ENCODE measurements around the gene TLL1.

TLL1 gene

GRCh38 chr4:166017804-166018203 is 144.8 kb downstream of the TLL1 start:
- H4K20me1 ChIP-seq (ENCODE audit: insufficient read depth), result no peaks in the 10 kb centered on the region
- H3K27ac ChIP-seq, result no peak overlapping the region
- H3K79me2 ChIP-seq (ENCODE audit: insufficient read depth, low read depth), result no peaks in the 10 kb centered on the region
- H3K9ac ChIP-seq, result no peak overlapping the region
- no peaks in the 10 kb centered on the region for H3K27me3 ChIP-seq (ENCODE audit: insufficient read depth, low read depth)
- no peaks in the 10 kb centered on the region for H3K36me3 ChIP-seq (ENCODE audit: insufficient read depth)
- H3K4me2 ChIP-seq, result no peak overlapping the region
- H3K4me1 ChIP-seq (ENCODE audit: low read depth, poor library complexity, severe bottlenecking), result no peaks in the 10 kb centered on the region
- no peak overlapping the region for H3K4me3 ChIP-seq (IDR thresholded peaks at IDR 0.05; ENCODE audit: insufficient read depth, low read depth, low read length)
- no peak overlapping the region for H2AFZ ChIP-seq (ENCODE audit: low read depth)
- no peak for TF ChIP-seq CTCF (conservative IDR thresholded peaks at IDR 0.05; ENCODE audit: low read depth, low read length)

GRCh38 chr4:166019441-166020220 is 146.6 kb downstream of the TLL1 start:
- Histone ChIP-seq H3K4me2 (no peak overlapping the region), H3K27ac (no peak overlapping the region), H3K9ac (no peak overlapping the region), H3K4me3 (IDR thresholded peaks at IDR 0.05; ENCODE audit: insufficient read depth, low read depth, low read length) (no peak overlapping the region), H3K4me1 (ENCODE audit: low read depth, poor library complexity, severe bottlenecking) (no peaks in the 10 kb centered on the region), H3K36me3 (ENCODE audit: insufficient read depth) (no peaks in the 10 kb centered on the region), H4K20me1 (ENCODE audit: insufficient read depth) (no peaks in the 10 kb centered on the region), H2AFZ (ENCODE audit: low read depth) (no peak overlapping the region), H3K27me3 (ENCODE audit: insufficient read depth, low read depth) (no peaks in the 10 kb centered on the region), H3K79me2 (ENCODE audit: insufficient read depth, low read depth) (no peaks in the 10 kb centered on the region)
- no peak for TF ChIP-seq CTCF (conservative IDR thresholded peaks at IDR 0.05; ENCODE audit: low read depth, low read length)

GRCh38 chr4:166021617-166022016 is 148.6 kb downstream of the TLL1 start:
- Histone ChIP-seq H3K79me2 (ENCODE audit: insufficient read depth, low read depth) (no peaks in the 10 kb centered on the region), H3K4me2 (no peak overlapping the region), H3K4me3 (IDR thresholded peaks at IDR 0.05; ENCODE audit: insufficient read depth, low read depth, low read length) (no peak overlapping the region), H4K20me1 (ENCODE audit: insufficient read depth) (no peaks in the 10 kb centered on the region), H3K9ac (no peak overlapping the region), H3K27ac (no peak overlapping the region), H3K4me1 (ENCODE audit: low read depth, poor library complexity, severe bottlenecking) (no peaks in the 10 kb centered on the region), H2AFZ (ENCODE audit: low read depth) (no peak overlapping the region), H3K36me3 (ENCODE audit: insufficient read depth) (no peaks in the 10 kb centered on the region), H3K27me3 (ENCODE audit: insufficient read depth, low read depth) (no peaks in the 10 kb centered on the region)
- TF ChIP-seq CTCF (conservative IDR thresholded peaks at IDR 0.05; ENCODE audit: low read depth, low read length), result no peak

GRCh38 chr4:166034965-166035364 is 161.9 kb downstream of the TLL1 start:
- Histone ChIP-seq H3K27me3 (ENCODE audit: insufficient read depth, low read depth) (no peaks in the 10 kb centered on the region), H3K4me3 (IDR thresholded peaks at IDR 0.05; ENCODE audit: insufficient read depth, low read depth, low read length) (no peak overlapping the region), H3K36me3 (ENCODE audit: insufficient read depth) (no peaks in the 10 kb centered on the region), H3K79me2 (ENCODE audit: insufficient read depth, low read depth) (no peaks in the 10 kb centered on the region), H3K4me1 (ENCODE audit: low read depth, poor library complexity, severe bottlenecking) (peaks cover 35% of the 10 kb centered on the region), H4K20me1 (ENCODE audit: insufficient read depth) (no peaks in the 10 kb centered on the region), H3K27ac (no peak overlapping the region), H3K9ac (no peak overlapping the region), H2AFZ (ENCODE audit: low read depth) (no peak overlapping the region), H3K4me2 (no peak overlapping the region)
- TF ChIP-seq CTCF (conservative IDR thresholded peaks at IDR 0.05; ENCODE audit: low read depth, low read length), result no peak

Measured in KMS-11 (cell line).